ENCODE results near the gene CCDC32. TPM values are rescaled to one million over a fixed set of nuclear protein-coding genes. Genes with fewer than 3 reads are reported as not detected.

CCDC32 gene
- total RNA-seq, 1 experiment from 2014 or later, result 12.8 TPM

DNA sequence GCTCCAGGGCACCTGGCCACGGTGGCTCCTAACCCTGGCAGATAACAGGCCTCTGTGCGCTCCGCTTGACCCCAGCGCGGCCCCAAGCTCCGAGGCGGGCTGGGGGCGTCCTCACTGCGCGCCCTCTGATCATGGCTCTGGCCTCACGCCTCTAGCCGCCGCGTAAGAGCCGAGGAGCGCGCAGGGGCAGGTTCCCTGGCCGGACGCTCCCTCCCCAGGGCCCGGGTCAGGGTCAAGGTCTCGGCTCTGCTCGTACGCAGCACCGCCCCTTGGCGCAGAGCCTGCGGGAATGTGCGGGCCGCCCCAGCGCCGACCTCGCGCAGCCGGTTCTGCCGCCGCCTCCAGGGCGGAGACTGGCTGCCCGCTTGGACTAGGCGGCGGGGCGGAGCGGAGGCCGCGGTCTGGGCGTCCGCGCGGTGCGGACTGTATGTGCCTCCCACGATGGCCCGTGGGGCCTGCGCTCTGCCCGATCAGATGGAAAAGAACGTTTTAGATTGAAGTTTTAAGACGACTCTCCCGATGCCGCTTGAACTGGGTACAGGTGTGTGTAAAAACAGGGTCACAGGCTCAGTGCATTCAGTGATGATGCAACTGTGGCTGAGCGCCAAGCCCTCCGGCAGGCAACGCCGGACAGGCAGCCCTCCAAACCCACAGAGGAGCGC, 53.2 kb downstream of the CCDC32 start (continued):
- TF ChIP-seq NFATC4 (CRISPR knock-in tag; IDR thresholded peaks at IDR 0.05), result 0 out of 2 replicates have a peak, but pooled peaks have one; percentile 17
- TF ChIP-seq, protein P1, sequence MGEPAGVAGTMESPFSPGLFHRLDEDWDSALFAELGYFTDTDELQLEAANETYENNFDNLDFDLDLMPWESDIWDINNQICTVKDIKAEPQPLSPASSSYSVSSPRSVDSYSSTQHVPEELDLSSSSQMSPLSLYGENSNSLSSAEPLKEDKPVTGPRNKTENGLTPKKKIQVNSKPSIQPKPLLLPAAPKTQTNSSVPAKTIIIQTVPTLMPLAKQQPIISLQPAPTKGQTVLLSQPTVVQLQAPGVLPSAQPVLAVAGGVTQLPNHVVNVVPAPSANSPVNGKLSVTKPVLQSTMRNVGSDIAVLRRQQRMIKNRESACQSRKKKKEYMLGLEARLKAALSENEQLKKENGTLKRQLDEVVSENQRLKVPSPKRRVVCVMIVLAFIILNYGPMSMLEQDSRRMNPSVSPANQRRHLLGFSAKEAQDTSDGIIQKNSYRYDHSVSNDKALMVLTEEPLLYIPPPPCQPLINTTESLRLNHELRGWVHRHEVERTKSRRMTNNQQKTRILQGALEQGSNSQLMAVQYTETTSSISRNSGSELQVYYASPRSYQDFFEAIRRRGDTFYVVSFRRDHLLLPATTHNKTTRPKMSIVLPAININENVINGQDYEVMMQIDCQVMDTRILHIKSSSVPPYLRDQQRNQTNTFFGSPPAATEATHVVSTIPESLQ (CRISPR knock-in tag; IDR thresholded peaks at IDR 0.05), result no peak
- TF ChIP-seq NR1H2 (CRISPR knock-in tag; IDR thresholded peaks at IDR 0.05), result no peak
- TF ChIP-seq, protein P2, sequence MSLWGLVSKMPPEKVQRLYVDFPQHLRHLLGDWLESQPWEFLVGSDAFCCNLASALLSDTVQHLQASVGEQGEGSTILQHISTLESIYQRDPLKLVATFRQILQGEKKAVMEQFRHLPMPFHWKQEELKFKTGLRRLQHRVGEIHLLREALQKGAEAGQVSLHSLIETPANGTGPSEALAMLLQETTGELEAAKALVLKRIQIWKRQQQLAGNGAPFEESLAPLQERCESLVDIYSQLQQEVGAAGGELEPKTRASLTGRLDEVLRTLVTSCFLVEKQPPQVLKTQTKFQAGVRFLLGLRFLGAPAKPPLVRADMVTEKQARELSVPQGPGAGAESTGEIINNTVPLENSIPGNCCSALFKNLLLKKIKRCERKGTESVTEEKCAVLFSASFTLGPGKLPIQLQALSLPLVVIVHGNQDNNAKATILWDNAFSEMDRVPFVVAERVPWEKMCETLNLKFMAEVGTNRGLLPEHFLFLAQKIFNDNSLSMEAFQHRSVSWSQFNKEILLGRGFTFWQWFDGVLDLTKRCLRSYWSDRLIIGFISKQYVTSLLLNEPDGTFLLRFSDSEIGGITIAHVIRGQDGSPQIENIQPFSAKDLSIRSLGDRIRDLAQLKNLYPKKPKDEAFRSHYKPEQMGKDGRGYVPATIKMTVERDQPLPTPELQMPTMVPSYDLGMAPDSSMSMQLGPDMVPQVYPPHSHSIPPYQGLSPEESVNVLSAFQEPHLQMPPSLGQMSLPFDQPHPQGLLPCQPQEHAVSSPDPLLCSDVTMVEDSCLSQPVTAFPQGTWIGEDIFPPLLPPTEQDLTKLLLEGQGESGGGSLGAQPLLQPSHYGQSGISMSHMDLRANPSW (CRISPR knock-in tag; conservative IDR thresholded peaks at IDR 0.05; ENCODE audit: low read depth), result no peak
- TF ChIP-seq IRF2 (CRISPR knock-in tag; IDR thresholded peaks at IDR 0.05; ENCODE audit: borderline replicate concordance, low read depth), result no peak
- no peak for TF ChIP-seq ATF2 (CRISPR knock-in tag; IDR thresholded peaks at IDR 0.05; ENCODE audit: borderline replicate concordance, low read depth)
- no peak for TF ChIP-seq ZNF121 (CRISPR knock-in tag; IDR thresholded peaks at IDR 0.05)
- TF ChIP-seq JAZF1 (CRISPR knock-in tag; IDR thresholded peaks at IDR 0.05), result no peak
- TF ChIP-seq TEAD1 (CRISPR knock-in tag; IDR thresholded peaks at IDR 0.05), result peak; percentile 80
- TF ChIP-seq ESRRA (CRISPR knock-in tag; IDR thresholded peaks at IDR 0.05; ENCODE audit: borderline replicate concordance), result 0 out of 2 replicates have a peak, but pooled peaks have one; percentile 65
- TF ChIP-seq ZNF281 (CRISPR knock-in tag; IDR thresholded peaks at IDR 0.05), result no peak
- TF ChIP-seq OVOL2 (CRISPR knock-in tag; IDR thresholded peaks at IDR 0.05; ENCODE audit: borderline replicate concordance), result no peak
- no peak for TF ChIP-seq TCF7 (CRISPR knock-in tag; IDR thresholded peaks at IDR 0.05; ENCODE audit: low read depth)
- no peak; the same call in 1 of the 2 replicates for TF ChIP-seq PRDM15 (CRISPR knock-in tag; IDR thresholded peaks at IDR 0.05)
- TF ChIP-seq, protein P3, sequence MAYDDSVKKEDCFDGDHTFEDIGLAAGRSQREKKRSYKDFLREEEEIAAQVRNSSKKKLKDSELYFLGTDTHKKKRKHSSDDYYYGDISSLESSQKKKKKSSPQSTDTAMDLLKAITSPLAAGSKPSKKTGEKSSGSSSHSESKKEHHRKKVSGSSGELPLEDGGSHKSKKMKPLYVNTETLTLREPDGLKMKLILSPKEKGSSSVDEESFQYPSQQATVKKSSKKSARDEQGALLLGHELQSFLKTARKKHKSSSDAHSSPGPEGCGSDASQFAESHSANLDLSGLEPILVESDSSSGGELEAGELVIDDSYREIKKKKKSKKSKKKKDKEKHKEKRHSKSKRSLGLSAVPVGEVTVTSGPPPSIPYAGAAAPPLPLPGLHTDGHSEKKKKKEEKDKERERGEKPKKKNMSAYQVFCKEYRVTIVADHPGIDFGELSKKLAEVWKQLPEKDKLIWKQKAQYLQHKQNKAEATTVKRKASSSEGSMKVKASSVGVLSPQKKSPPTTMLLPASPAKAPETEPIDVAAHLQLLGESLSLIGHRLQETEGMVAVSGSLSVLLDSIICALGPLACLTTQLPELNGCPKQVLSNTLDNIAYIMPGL (CRISPR knock-in tag; IDR thresholded peaks at IDR 0.05), result peak; percentile 83
- TF ChIP-seq TEAD4 (CRISPR knock-in tag; IDR thresholded peaks at IDR 0.05), result no peak
- no peak for TF ChIP-seq ZNF423 (CRISPR knock-in tag; IDR thresholded peaks at IDR 0.05)
- peak; percentile 63; the same call in 1 of the 2 replicates for TF ChIP-seq ZBTB43 (CRISPR knock-in tag; IDR thresholded peaks at IDR 0.05)
- TF ChIP-seq CDX4 (CRISPR knock-in tag; IDR thresholded peaks at IDR 0.05; ENCODE audit: borderline replicate concordance), result no peak
- TF ChIP-seq ZNF416 (CRISPR knock-in tag; IDR thresholded peaks at IDR 0.05), result no peak
- TF ChIP-seq IRF1 (CRISPR knock-in tag; IDR thresholded peaks at IDR 0.05), result no peak
